ENCODE results near the gene CCDC198. TPM values are rescaled to one million over a fixed set of nuclear protein-coding genes. Genes with fewer than 3 reads are reported as not detected.

CCDC198 gene, protein sequence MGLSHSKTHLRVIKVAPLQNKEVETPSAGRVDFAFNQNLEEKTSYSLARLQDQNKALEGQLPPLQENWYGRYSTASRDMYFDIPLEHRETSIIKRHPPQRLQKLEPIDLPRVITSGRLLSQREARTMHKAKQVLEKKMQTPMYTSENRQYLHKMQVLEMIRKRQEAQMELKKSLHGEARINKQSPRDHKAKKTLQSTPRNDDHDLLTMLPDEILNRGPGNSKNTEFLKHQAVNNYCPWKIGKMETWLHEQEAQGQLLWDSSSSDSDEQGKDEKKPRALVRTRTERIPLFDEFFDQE
- not detected for total RNA-seq
- long read RNA-seq, result 0 reads

DNA sequence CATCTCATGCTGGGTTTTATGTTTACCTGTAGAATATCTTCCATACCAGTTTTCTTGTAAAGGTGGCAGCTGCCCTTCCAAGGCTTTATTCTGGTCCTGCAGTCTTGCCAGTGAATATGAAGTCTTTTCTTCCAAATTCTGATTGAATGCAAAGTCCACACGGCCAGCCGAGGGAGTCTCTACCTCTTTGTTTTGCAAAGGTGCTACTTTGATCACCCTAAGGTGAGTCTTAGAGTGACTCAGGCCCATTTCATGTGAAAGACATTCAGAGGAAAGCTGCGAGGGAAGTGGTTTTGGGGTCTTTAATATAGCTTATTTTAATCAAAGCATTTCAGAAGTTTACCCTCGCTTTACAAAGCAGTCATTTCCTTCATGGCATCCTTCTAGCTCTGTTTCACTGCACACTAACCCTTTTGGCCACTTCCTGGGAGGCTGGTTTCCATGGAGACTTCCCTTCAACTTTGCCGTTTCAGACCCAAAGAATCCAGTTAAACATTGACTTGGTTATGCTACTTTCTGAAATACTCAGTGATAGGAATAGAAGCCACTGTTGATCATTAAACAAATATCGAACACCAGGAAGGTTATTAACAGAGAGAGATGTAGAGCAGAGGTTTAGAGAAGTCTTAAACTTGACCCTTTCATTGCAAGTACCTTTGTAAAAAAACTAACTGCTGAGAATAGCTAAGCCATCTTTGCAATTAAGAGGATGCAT is at the start of gene CCDC198:
CCDC198 (minus strand) TSS at position 391 of the 715 bp plus-strand sequence; CDS start at position 249, 142 bp downstream.
- DNase-seq (ENCODE audit: low spot score), result no peak
- intact Hi-C loops (cut with DNase I), result no loop called here

DNA sequence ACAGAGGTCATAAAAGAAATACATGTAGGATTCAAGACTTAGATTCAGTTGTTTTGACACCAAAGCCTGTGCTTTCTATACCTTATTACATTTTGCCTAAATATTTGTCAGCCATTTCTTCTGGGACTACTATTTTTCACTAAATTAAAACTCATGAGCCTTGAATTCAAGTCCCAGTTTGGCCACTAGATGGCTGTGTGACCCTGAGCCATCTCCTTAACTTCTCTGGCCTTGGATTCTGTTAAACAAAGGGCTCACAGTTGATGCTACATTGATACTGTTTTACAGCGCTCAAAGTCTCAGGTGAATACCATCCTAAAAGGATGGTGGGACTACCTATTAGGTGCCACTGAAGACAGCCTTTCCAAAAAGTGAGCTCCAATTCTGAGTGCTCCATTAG is 39.6 kb upstream of the CCDC198 start:
- DNase-seq (ENCODE audit: low spot score), result no peak
- intact Hi-C loops (cut with DNase I), result no loop called here

DNA sequence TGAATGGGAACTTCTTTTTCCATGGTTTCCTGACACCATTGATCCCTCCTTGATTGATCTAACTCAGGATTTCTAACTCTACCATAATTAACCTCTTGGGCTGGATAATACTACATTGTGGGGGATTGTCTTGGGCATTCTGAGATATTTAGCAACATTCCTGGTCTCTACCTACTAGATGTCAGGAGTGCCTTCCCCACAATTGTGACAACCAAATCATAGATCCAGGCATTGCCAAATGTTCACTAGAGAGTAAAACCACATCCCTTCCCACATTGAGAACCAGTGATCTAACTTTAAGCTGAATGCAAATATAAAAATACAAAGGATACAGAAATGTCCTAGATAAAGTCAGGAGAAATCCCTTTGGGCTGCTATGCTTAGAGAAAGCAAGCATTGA is 36.9 kb upstream of the CCDC198 start:
- intact Hi-C loops (cut with DNase I), result no loop called here
- no peak for DNase-seq (ENCODE audit: low spot score)

DNA sequence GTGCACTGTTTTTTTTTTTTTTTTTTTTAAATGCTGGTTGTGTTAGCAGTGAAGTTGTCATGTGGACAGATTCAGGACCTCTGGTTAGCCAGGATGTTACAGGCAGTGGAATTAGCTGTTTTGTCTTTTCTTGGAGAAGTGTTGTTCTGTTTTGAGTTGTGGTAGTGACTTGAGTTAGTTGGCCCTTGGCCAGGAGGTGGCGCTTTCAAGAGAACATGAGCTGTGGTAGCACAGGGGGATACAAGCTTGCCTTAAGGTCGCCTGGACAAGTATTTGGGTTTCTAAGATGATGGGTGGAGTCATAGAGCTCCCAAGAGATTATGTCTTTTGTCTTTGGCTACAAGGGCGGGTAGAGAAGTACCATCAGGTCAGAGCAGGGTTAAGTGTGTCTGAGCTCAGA is 33.3 kb upstream of the CCDC198 start:
- intact Hi-C loops (cut with DNase I), result no loop called here
- DNase-seq (ENCODE audit: low spot score), result no peak

DNA sequence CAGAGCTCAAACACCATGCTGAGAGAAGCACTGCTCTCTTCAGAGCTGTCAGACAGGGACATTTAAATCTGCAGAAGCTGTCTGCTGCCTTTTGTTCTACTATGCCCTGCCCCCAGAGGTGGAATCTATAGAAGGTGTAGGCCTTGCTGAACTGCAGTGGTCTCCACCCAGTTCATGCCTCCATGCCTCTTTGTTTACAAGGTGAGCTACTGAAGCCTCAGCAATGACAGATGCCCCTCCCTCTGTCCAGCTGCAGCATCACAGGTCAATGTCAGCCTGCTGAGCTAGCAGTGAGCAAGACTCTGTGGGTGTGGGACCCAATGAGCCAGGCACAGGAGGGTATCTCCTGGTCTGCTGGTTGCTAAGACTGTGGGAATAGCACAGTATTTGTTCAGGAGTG is 25.4 kb upstream of the CCDC198 start:
- intact Hi-C loops (cut with DNase I), result no loop called here

DNA sequence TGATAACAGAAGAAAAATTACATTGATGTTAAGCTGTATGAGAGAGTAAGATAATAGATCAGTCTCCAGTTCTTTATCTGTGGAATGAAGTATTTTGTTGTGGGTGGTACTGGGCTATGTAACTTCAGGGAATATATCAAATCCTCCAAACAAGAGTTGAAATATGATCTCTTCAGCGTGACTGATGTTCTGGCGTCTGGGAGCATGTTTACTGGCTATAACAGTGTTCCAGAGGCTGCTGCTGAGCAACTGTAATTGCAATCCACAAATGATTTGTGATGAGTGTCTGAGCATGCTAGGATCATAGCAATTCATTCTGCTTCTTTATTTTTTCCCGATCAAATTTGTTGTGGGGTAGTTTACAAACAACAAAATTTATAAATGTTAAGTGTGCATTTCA is 18.6 kb upstream of the CCDC198 start:
- DNase-seq (ENCODE audit: low spot score), result no peak
- intact Hi-C loops (cut with DNase I), result no loop called here

More for the DNA sequence above, 25.4 kb upstream of the CCDC198 start:
- DNase-seq (ENCODE audit: low spot score), result no peak

DNA sequence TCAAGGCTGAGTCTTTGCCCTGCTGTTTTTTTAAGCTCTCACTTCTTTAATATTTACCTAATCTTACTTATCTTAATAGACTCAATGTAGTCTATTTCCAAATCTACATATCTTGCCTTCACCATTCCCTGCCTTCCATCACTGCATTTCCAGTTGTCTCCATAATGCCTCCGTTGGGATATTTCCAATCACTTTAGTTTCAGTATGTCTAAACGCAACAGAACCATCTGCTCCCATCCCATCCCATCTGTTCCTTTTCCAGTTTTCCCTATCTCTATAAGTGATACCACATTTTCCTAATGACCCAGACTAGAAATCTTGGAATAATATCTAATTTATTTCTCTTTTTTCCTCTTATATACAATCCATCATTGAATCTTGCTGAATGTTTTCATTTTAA is 15.1 kb upstream of the CCDC198 start:
- DNase-seq (ENCODE audit: low spot score), result no peak
- intact Hi-C loops (cut with DNase I), result no loop called here

DNA sequence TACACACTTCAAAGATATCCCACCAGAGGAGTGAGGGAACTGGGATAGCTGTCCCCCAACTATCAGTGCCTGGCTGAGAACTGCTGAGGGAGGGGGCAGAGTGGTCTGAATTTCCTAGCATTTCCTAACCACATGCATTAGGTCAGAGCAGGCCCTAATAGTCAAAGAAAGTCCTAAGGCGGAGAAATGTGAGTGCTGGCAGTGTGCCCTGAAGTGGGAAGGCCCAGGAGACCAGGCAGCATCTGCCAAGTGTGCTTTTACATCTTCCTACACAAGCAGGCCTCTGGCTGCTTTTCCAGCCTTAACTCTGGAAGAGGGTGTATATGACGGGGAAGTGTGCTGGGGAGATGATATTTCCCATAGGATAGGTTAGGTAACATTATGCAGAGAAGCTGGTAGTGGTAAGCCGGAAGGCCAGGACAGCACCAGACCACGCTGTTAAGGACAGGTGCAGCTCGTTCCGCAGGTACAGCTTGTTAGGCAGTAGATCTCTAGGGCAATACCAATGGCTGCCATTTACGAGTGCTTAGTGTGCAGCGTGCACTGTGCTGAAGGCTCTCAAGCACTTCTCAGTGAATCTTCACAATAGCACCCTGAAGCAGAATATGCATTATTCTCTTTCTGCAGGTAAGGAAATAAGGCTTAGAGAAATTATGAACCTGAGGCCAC is 9.1 kb upstream of the CCDC198 start:
- intact Hi-C loops (cut with DNase I), result no loop called here
- no peak for DNase-seq (ENCODE audit: low spot score)

DNA sequence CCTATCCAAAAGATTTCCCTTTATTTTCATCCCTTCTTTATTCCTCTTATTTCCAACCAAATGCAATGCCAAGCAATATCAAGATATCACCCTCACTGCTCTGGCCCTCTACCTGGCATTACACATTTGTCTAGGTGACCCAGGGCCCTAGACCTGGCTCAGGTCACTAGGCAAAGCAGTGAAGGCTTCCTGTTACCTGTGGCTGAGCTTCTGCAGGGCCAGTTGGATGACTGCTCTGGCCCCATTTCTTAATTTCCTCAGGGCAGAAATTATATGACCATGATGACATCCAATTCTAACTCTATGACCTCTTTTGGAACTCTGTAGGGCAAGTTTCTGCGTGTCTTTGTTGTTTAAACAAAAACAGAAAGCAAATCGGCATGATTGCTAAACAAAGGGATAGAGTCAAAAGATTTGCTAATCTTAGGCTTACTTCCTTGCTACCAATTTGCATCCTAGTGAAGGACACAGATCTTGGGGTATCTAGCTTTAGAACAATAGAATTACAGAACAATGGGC is 7.4 kb upstream of the CCDC198 start:
- no peak for DNase-seq (ENCODE audit: low spot score)

DNA sequence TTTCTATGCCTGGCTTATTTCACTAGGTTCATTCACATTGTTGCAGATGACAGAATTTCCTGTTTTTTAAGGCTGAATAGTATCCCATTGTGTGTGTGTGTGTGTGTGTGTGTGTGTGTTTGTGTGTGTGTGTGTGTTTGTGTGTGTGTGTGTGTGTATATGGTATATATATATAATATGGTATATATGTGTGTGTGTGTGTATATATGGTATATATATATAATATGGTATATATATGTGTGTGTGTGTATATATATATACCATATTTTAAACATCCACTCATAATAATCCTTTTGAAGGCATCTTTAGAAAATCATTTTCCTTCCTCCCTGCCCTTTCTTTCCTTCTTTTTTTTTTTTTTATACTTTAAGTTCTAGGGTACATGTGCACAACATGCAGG is 5.0 kb upstream of the CCDC198 start:
- intact Hi-C loops (cut with DNase I), result no loop called here
- DNase-seq (ENCODE audit: low spot score), result no peak

More for the DNA sequence above, 7.4 kb upstream of the CCDC198 start:
- intact Hi-C loops (cut with DNase I), result no loop called here

DNA sequence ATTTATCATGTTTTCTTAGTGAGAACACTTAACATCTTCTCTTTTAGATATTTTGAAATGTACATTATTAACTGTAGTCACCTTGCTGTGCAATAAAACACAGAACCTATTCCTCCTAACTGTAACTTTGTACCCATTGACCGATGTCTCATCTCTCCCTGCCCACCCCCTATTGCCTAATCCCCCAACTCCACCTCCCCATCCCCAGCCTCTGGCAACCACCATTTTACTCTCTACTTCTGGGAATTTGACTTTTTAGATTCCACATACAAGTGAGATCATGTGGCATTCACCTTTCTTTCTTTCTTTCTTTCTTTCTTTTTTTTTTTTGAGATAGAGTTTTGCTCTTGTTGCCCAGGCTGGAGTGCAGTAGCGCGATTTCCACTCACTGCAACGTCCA is 4.4 kb upstream of the CCDC198 start:
- intact Hi-C loops (cut with DNase I), result no loop called here
- DNase-seq (ENCODE audit: low spot score), result no peak

DNA sequence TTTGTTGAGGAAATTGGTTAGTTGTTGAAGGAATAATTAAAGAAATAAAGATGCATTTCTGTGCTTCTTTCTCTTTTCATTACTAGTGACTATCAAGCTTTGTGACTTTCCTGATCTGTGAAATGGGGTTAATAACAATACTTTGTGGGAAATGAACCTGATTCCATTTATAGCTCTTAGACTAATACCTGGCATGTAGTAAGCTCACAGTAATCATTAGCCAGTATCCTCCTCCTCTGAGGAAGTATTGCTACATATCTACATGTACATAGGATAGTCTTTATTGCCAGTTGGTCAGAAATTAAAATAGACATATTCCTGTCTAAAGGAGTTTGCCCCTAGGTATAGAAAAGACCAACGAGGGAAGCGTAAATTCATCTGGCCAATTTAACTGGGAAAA is 1.8 kb upstream of the CCDC198 start:
- no peak for DNase-seq (ENCODE audit: low spot score)
- intact Hi-C loops (cut with DNase I), result no loop called here

DNA sequence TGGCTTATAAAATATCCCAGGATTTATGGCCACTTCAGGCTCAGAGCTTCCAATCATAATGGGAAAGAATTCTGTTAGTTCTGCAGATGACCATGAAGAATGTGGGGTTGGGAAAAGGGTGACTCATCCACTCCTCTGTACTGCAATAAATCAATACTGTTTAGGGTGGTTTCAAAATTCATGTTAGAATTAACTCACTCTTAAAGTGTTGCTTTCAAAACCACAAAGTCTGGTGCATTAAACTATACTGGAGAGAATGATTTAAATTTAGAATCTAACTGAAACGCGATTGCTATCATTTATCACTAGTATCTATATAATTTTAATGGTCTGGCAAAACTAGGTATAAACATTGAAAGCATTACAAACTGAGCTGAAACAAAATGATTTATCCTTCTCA is 798 bp downstream of the CCDC198 start:
- DNase-seq (ENCODE audit: low spot score), result no peak
- intact Hi-C loops (cut with DNase I), result no loop called here

DNA sequence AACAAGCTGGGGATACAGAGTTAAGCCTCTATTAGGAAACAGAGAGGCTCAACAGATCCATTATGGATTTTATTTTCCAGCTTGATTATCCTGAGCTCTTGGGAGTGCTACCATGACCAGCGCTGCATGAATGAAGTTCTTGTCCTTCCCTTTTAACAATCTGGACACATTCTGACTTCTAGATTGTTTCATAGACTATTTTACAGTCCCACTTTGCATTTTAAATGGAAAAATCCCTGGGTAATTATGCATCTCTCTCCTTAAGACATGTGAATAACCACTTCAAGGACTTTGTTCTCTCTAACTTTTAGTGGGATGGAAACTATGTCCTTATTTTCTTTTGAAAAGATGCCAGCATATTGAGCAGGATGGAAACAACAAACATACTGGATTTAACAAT is 2.0 kb downstream of the CCDC198 start:
- intact Hi-C loops (cut with DNase I), result no loop called here
- DNase-seq (ENCODE audit: low spot score), result no peak

DNA sequence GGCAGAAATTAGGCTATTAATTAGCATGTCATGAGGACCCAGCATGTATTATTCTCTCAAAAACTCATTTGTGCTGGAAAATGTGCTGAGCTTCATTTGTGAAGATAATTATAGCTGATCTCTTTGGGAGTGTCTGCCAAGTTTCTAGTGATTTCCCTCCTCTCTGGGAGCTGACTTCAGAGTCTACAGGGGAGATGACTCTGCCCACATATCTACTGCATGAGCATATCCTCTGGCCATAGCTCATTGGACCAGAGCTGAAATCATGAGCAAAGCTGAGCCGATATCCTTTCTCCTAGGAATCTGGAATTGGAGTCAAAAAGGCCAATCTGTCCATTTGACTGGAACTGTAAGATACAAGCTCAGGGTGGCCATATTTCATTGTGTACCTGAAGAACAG is 5.9 kb downstream of the CCDC198 start:
- no peak for DNase-seq (ENCODE audit: low spot score)
- intact Hi-C loops (cut with DNase I), result loop anchor here (2.0 kb wide), 1 partner anchor 585 kb away; no protein-coding TSS in a partner anchor

DNA sequence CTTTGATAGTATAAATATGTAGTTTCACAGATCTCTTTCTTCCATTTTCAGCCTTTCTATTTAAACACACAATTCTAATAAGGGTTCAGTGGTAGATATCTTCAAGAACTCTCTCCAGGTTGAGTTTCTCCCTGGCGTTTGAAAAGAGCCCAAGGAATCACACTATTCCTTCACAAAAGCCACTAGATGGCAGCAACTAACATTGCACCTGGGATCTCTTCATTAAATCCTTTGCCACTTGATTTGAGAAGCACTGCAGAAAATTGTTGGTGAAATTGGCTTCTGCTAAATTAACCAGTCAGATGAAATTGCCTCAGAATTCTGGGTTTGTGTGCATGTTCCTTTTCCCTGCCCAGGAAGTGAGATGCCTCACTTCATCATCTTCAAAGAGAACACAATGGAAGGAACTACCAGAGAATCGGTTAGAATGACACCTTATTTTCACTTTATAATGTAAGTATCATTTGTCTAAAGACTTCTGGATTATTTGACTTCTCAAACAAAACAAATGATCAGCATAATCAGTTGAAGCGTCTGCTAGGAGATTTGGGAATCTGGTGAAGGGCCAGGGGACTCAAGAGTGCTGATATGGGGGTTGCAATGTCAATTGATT is 6.8 kb downstream of the CCDC198 start:
- DNase-seq (ENCODE audit: low spot score), result no peak
- intact Hi-C loops (cut with DNase I), result loop anchor here (2.0 kb wide), 1 partner anchor 586 kb away; no protein-coding TSS in a partner anchor

DNA sequence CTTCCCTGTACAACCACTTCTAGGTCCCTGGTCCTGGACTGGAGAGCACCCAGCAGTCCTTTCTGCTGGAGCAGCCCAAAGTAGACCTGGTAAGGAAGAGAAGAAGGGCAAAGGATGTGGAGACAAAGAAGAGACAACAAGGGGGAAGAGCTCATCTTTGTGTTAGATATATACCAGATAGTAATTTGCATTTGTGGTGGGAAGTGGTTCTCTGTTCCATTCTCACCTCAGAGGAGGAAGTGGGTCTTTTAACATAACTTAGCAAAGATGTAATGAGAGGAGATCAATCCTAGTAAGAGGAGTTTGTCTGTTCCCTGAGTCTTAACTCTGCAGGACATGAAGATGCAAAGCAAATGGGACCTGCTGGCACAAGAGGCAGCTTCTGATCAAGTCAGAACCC is 8.0 kb downstream of the CCDC198 start:
- intact Hi-C loops (cut with DNase I), result loop anchor here (2.0 kb wide), 1 partner anchor 587 kb away; no protein-coding TSS in a partner anchor

DNA sequence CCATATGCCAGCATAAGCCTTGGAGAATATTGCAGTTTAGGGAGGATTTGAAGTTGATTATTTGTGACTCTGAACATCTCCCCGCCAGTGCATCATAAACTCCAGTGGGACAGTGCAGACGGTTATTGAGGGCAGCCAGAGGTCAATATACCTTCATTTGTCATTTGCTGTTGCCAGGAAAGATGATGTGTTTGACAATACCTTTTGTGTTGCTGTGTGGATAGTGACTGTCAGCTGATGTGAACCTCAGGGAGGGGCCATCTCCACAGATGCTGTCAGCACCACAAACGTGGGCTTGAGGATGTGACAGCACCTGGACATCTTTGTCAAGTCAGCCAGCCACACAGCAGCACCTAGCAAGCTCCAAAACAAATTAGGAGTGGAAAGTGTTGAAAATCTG is 11.5 kb downstream of the CCDC198 start:
- no peak for DNase-seq (ENCODE audit: low spot score)
- intact Hi-C loops (cut with DNase I), result no loop called here

More for the DNA sequence above, 8.0 kb downstream of the CCDC198 start:
- DNase-seq (ENCODE audit: low spot score), result no peak

DNA sequence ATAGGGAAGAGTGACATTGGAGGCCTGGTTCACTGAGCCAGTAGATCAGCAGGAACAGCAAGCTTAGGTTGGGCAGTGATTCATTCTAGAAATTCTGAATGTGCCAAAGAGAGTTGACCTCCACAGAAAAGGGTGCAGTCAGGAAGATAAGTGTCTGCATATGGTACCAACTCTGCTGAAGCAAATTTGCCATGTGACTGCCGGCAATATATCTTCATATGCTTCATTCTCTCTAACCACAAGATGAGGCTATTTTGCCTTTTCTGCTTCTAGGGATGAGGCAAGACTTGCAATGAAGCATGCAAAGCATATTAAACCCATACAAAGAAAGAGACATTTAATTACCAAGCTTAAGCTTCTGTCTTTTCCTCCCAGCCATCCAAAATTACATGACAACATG is 13.6 kb downstream of the CCDC198 start:
- DNase-seq (ENCODE audit: low spot score), result no peak
- intact Hi-C loops (cut with DNase I), result no loop called here

DNA sequence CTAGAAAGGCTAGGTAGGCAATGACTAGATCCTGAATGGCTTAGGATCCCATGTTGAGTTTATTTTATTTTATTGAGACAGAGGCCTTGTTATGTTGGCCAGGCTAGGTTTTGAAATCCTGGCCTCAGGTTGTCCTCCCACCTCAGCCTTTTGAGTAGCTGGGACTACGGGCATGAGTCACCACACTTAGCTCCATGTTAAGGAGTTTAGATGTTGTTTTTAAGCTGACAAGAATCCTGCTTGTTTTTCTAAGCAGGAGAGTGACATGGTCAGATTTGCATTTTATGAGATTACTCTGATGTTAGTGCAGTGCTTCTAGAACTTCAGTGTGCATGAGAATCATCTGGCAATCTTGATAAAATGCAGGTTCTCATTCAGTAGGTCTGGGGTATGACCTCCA is 14.5 kb downstream of the CCDC198 start:
- no peak for DNase-seq (ENCODE audit: low spot score)
- intact Hi-C loops (cut with DNase I), result no loop called here
